Endodermal cell (in vitro differentiated cells): ENCODE data around the gene FNDC11. TPM values are rescaled to one million over a fixed set of nuclear protein-coding genes. Genes with fewer than 3 reads are reported as not detected.

Experiments used
- DNase-seq: peaks from one replicate; pipeline ENCODE4 v3.0.0-alpha.2; 2017
- H3K27ac ChIP-seq: 2 replicates; pipeline ENCODE4 v1.5.1; 2013; ENCODE audit warnings: mild to moderate bottlenecking, low read depth, low read length, moderate library complexity
- H3K27me3 ChIP-seq: 2 replicates; pipeline ENCODE4 v1.6.1; 2013; ENCODE audit warnings: mild to moderate bottlenecking, low read length, moderate library complexity; ENCODE audit not compliant: insufficient read depth, control insufficient read depth, poor library complexity, severe bottlenecking
- H3K36me3 ChIP-seq: 2 replicates; pipeline ENCODE4 v1.7.0; 2013; ENCODE audit warnings: mild to moderate bottlenecking, low read length, moderate library complexity; ENCODE audit not compliant: control insufficient read depth, insufficient read depth
- H3K4me1 ChIP-seq: one replicate; pipeline ENCODE4 v1.7.0; 2013; ENCODE audit warnings: low read length; ENCODE audit not compliant: control insufficient read depth, insufficient read depth
- H3K4me3 ChIP-seq: 2 replicates; pipeline ENCODE4 v1.5.1; 2013; ENCODE audit warnings: mild to moderate bottlenecking, low read length, moderate library complexity
- H3K9ac ChIP-seq: 2 replicates; pipeline ENCODE4 v1.6.1; 2013; ENCODE audit warnings: mild to moderate bottlenecking, low read length, moderate library complexity; ENCODE audit not compliant: poor library complexity, severe bottlenecking; ENCODE audit errors: extremely low read depth
- H3K9me3 ChIP-seq: 2 replicates; pipeline ENCODE4 v1.6.1; 2013; ENCODE audit warnings: mild to moderate bottlenecking, low read length, moderate library complexity; ENCODE audit not compliant: control insufficient read depth
- H3K27ac Mint-ChIP-seq: 2 replicates; pipeline ENCODE4 v1.8.0; 2020; ENCODE audit warnings: mixed read lengths
- H3K27me3 Mint-ChIP-seq: 2 replicates; pipeline ENCODE4 v1.8.0; 2021; ENCODE audit warnings: mild to moderate bottlenecking, mixed read lengths; ENCODE audit not compliant: insufficient read depth
- H3K36me3 Mint-ChIP-seq: 2 replicates; pipeline ENCODE4 v1.8.0; 2020; ENCODE audit warnings: low read depth, mixed read lengths
- H3K4me1 Mint-ChIP-seq: 2 replicates; pipeline ENCODE4 v1.8.0; 2020; ENCODE audit warnings: mixed read lengths
- H3K4me3 Mint-ChIP-seq: 2 replicates; pipeline ENCODE4 v1.8.0; 2020; ENCODE audit warnings: mild to moderate bottlenecking, moderate library complexity, mixed read lengths
- H3K9me3 Mint-ChIP-seq: 2 replicates; pipeline ENCODE4 v1.8.0; 2020; ENCODE audit warnings: mild to moderate bottlenecking, mixed read lengths
- CTCF ChIP-seq: fragments of 200-600 bp; sonication (generic); conservative IDR thresholded peaks from 2 replicates; pipeline ENCODE4 v1.5.0; 2021; ENCODE audit warnings: antibody characterized with exemption, mild to moderate bottlenecking
- WGBS, 2 experiments: methylation state at CpG; one replicate each; pipeline versions ENCODE4 v1.1.5 to v1.1.7; 2013; ENCODE audit warnings: missing lambda C conversion rate in 2 of 2, mixed read lengths in 1 of 2; ENCODE audit not compliant: insufficient coverage in 1 of 2, insufficient read length in 1 of 2; 5-methylcytosine and 5-hydroxymethylcytosine counted together
- total RNA-seq, 2 donors: library from RNA; stranded (reverse); fragmentation: NEBNext Ultra II Directional in 1 of 2; extraction: Animal tissue kit (Norgen Biotek cat#: 25700) in 1 of 2; gene quantifications; 2 replicates in 1 of 2; 3 replicates in 1 of 2; pipeline ENCODE4 v1.2.1, GENCODE V29; 2021

The FNDC11 gene
- total RNA-seq, 2 donors from 2014 or later: 1.8 to 2.4 TPM

GRCh38 chr20:63574156-63574828, 20.3 kb downstream of the FNDC11 start, which contains the start of gene HELZ2:
Gene HELZ2, minus strand, starts transcription at chr20:63574239. Its CDS starts 1,854 bp downstream, at chr20:63572385.
- peak within 1 kb of the TSS; percentile 65 for H3K4me3 Mint-ChIP-seq
- Histone ChIP-seq H3K4me1 (no peaks in the 10 kb centered on the region), H3K27me3 (no peaks in the 10 kb centered on the region), H3K9me3 (no peaks in the 10 kb centered on the region), H3K4me3 (peak within 1 kb of the TSS; percentile 84), H3K9ac (peak within 1 kb of the TSS; percentile 64), H3K36me3 (no peaks in the 10 kb centered on the region), H3K27ac (no peak within 1 kb of the TSS)
- 14 to 39% methylated on average over 5 to 40 of the region's 40 CpGs for WGBS, 2 experiments
- no peaks in the 10 kb centered on the region for H3K27me3 Mint-ChIP-seq
- DNase-seq: peak; percentile 92
- no peaks in the 10 kb centered on the region for H3K4me1 Mint-ChIP-seq
- H3K9me3 Mint-ChIP-seq: no peaks in the 10 kb centered on the region
- TF ChIP-seq CTCF: no peak
- no peak within 1 kb of the TSS for H3K27ac Mint-ChIP-seq
- no peaks in the 10 kb centered on the region for H3K36me3 Mint-ChIP-seq

GRCh38 chr20:63574829-63575743, 21.1 kb downstream of the FNDC11 start:
- no peaks in the 10 kb centered on the region for H3K27me3 ChIP-seq
- H3K27ac Mint-ChIP-seq: no peak overlapping the region
- no peak overlapping the region for H3K9ac ChIP-seq
- H3K27ac ChIP-seq: no peak overlapping the region
- no peaks in the 10 kb centered on the region for H3K4me1 Mint-ChIP-seq
- no peaks in the 10 kb centered on the region for H3K4me1 ChIP-seq
- 87% methylated on average over 19 to 28 of the region's 28 CpGs for WGBS, 2 experiments
- H3K4me3 Mint-ChIP-seq: peak overlapping the region; percentile 65
- H3K36me3 ChIP-seq: no peaks in the 10 kb centered on the region
- no peak overlapping the region for H3K4me3 ChIP-seq
- no peaks in the 10 kb centered on the region for H3K36me3 Mint-ChIP-seq
- TF ChIP-seq CTCF: no peak
- no peaks in the 10 kb centered on the region for H3K27me3 Mint-ChIP-seq
- no peaks in the 10 kb centered on the region for H3K9me3 Mint-ChIP-seq
- DNase-seq: no peak
- H3K9me3 ChIP-seq: no peaks in the 10 kb centered on the region

GRCh38 chr20:63576311-63576710, 22.4 kb downstream of the FNDC11 start:
- H3K27me3 ChIP-seq: no peaks in the 10 kb centered on the region
- H3K9ac ChIP-seq: no peak overlapping the region
- DNase-seq: no peak
- no peak overlapping the region for H3K4me3 Mint-ChIP-seq
- no peaks in the 10 kb centered on the region for H3K36me3 ChIP-seq
- no peak for TF ChIP-seq CTCF
- H3K27ac Mint-ChIP-seq: no peak overlapping the region
- no peaks in the 10 kb centered on the region for H3K9me3 ChIP-seq
- H3K4me3 ChIP-seq: no peak overlapping the region
- H3K4me1 Mint-ChIP-seq: no peaks in the 10 kb centered on the region
- no peak overlapping the region for H3K27ac ChIP-seq
- WGBS, 2 experiments: 88 to 94% methylated on average over 2 to 5 of the region's 7 CpGs
- no peaks in the 10 kb centered on the region for H3K36me3 Mint-ChIP-seq
- no peaks in the 10 kb centered on the region for H3K4me1 ChIP-seq
- H3K27me3 Mint-ChIP-seq: no peaks in the 10 kb centered on the region
- no peaks in the 10 kb centered on the region for H3K9me3 Mint-ChIP-seq
